ENCODE results near the gene UNC45A.

- no peak for TF ChIP-seq TAF1 (CRISPR knock-in tag; IDR thresholded peaks at IDR 0.05)
- no peak for TF ChIP-seq MAZ (IDR thresholded peaks at IDR 0.05; ENCODE audit: borderline replicate concordance, low read depth, low read length)
- no peak for TF ChIP-seq MAZ (CRISPR knock-in tag; IDR thresholded peaks at IDR 0.05; ENCODE audit: low read depth)
- TF ChIP-seq ZNF10 (CRISPR knock-in tag; IDR thresholded peaks at IDR 0.05; ENCODE audit: borderline replicate concordance, low read depth), result no peak
- TF ChIP-seq POLR2AphosphoS2 (IDR thresholded peaks at IDR 0.05; ENCODE audit: low read depth, low read length), result no peak
- no peak for TF ChIP-seq ESRRA (CRISPR knock-in tag; IDR thresholded peaks at IDR 0.05; ENCODE audit: low read depth)
- no peak for TF ChIP-seq CHD2 (IDR thresholded peaks at IDR 0.05; ENCODE audit: low read depth, low read length)
- TF ChIP-seq ZNF354B (CRISPR knock-in tag; IDR thresholded peaks at IDR 0.05), result no peak
- TF ChIP-seq RELA (CRISPR knock-in tag; IDR thresholded peaks at IDR 0.05), result no peak
- TF ChIP-seq RAD21 (CRISPR knock-in tag; IDR thresholded peaks at IDR 0.05), result no peak
- TF ChIP-seq, protein P1, sequence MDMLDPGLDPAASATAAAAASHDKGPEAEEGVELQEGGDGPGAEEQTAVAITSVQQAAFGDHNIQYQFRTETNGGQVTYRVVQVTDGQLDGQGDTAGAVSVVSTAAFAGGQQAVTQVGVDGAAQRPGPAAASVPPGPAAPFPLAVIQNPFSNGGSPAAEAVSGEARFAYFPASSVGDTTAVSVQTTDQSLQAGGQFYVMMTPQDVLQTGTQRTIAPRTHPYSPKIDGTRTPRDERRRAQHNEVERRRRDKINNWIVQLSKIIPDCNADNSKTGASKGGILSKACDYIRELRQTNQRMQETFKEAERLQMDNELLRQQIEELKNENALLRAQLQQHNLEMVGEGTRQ (IDR thresholded peaks at IDR 0.05; ENCODE audit: low read depth, low read length), result no peak
- TF ChIP-seq, protein P1 (CRISPR knock-in tag; IDR thresholded peaks at IDR 0.05; ENCODE audit: borderline replicate concordance), result no peak
- TF ChIP-seq, protein P2, sequence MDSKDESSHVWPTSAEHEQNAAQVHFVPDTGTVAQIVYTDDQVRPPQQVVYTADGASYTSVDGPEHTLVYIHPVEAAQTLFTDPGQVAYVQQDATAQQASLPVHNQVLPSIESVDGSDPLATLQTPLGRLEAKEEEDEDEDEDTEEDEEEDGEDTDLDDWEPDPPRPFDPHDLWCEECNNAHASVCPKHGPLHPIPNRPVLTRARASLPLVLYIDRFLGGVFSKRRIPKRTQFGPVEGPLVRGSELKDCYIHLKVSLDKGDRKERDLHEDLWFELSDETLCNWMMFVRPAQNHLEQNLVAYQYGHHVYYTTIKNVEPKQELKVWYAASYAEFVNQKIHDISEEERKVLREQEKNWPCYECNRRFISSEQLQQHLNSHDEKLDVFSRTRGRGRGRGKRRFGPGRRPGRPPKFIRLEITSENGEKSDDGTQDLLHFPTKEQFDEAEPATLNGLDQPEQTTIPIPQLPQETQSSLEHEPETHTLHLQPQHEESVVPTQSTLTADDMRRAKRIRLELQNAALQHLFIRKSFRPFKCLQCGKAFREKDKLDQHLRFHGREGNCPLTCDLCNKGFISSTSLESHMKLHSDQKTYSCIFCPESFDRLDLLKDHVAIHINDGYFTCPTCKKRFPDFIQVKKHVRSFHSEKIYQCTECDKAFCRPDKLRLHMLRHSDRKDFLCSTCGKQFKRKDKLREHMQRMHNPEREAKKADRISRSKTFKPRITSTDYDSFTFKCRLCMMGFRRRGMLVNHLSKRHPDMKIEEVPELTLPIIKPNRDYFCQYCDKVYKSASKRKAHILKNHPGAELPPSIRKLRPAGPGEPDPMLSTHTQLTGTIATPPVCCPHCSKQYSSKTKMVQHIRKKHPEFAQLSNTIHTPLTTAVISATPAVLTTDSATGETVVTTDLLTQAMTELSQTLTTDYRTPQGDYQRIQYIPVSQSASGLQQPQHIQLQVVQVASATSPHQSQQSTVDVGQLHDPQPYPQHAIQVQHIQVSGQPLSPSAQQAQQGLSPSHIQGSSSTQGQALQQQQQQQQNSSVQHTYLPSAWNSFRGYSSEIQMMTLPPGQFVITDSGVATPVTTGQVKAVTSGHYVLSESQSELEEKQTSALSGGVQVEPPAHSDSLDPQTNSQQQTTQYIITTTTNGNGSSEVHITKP (CRISPR knock-in tag; IDR thresholded peaks at IDR 0.05; ENCODE audit: low read depth), result no peak
- TF ChIP-seq ZFP82 (CRISPR knock-in tag; IDR thresholded peaks at IDR 0.05; ENCODE audit: borderline replicate concordance), result no peak
Observed at GRCh38 chr15:90905306-90906180, 29.5 kb upstream of the UNC45A start.

Data from HepG2 (cell line).